Measurements from ENCODE around the gene ZNF76.

GRCh38 chr6:35311390-35312075, 52.0 kb downstream of the ZNF76 start:
- TF ChIP-seq EZH2 (IDR thresholded peaks at IDR 0.05; ENCODE audit: borderline replicate concordance, insufficient read depth, low read length, poor library complexity, severe bottlenecking), result no peak
- TF ChIP-seq CTCF (IDR thresholded peaks at IDR 0.05; ENCODE audit: poor library complexity, severe bottlenecking), result no peak
- no peak for TF ChIP-seq POLR2AphosphoS5 (IDR thresholded peaks at IDR 0.05)
- no peak for TF ChIP-seq REST (IDR thresholded peaks at IDR 0.05; ENCODE audit: borderline replicate concordance)
- no peak for TF ChIP-seq RAD21 (conservative IDR thresholded peaks at IDR 0.05)
- no peak for TF ChIP-seq TAF1 (IDR thresholded peaks at IDR 0.05; ENCODE audit: low read depth)
